NCI-H345 (cell line): ENCODE measurements around the gene TM9SF1.

ENCODE experiments used
- DNase-seq: peaks from one replicate; lab custom pipeline; 2025; lab: John Stamatoyannopoulos, UW

TM9SF1 gene

DNA sequence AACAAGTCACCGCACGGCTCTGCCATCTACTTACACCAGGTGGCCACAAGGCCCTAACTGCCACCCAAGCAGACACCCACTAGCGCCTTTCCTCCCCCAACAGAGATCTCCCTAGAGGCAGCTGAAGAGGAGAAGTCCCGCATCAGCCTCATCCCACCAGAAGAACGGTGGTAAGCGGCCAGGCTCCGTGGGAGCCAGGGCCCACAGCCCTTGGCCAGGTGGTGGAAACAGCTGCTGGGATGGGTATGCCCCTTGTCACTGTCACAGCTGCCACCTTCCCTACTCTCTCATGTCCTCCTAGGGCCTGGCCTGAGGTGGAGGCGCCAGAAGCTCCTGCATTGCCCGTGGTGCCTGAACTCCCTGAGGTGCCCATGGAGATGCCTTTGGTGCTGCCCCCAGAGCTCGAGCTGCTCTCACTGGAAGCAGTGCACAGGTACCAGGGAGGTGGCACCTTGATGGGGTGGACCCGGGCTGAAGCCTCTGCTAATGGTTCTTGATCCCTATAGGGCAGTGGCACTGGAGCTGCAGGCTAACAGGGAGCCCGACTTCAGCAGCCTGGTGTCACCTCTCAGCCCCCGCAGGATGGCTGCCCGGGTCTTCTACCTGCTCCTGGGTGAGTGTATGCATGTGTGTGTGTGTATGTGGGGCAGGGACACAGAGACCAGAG lies 15.8 kb downstream of the TM9SF1 start:
- no peak for DNase-seq

DNA sequence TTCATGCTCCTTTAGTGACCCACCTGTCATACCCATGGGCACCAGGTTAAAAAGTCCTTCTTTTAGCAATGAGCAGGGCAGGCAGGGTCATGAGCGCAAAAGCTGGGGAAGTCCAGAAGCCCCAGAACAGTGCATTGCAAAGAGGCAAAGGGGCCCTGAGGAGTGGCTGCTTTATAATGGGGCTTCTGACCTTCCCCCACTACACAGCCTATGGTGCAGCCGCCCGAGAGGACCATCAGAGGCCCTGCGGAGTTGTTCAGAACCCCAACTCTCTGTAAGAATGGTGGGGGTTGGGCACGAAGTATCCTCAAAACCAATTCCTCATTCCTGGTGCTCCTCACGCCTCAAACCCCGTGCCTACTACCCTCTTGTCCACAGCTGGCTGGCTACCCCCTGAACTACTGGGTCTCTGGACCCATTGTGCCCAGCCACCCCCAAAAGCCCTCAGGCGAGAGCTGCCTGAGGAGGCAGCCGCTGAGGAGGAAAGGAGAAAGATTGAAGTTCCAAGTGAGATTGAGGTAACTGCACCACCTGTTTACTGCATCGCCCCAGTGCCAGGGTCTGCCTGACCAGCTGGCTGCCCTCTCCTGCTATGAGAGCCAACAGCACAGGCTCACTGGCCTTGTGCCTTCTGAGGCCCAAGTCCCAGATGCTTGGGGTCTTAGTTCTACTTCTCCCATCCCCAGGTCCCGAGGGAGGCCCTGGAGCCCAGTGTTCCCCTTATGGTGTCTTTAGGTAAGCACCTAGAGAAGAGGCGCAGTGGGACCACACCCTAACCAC lies 16.7 kb downstream of the TM9SF1 start:
- DNase-seq: no peak

DNA sequence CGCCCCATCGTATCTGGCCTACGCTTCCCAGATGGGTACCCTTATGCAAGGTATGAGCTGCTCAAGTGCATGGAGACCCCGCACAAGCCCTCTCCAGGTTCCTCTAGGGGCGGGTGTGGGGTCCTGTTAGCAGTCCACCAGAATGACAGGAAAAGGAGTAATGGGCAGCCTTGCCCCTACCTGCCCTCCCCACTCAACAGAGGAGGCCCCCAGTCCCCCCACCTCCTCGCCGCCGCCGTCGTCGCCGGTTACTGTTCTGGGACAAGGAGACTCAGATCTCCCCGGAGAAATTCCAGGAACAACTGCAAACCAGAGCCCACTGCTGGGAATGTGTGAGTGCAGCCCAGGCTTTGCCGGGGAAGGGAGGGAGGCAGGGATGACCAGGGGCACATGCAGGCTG lies 17.4 kb downstream of the TM9SF1 start:
- DNase-seq: no peak

DNA sequence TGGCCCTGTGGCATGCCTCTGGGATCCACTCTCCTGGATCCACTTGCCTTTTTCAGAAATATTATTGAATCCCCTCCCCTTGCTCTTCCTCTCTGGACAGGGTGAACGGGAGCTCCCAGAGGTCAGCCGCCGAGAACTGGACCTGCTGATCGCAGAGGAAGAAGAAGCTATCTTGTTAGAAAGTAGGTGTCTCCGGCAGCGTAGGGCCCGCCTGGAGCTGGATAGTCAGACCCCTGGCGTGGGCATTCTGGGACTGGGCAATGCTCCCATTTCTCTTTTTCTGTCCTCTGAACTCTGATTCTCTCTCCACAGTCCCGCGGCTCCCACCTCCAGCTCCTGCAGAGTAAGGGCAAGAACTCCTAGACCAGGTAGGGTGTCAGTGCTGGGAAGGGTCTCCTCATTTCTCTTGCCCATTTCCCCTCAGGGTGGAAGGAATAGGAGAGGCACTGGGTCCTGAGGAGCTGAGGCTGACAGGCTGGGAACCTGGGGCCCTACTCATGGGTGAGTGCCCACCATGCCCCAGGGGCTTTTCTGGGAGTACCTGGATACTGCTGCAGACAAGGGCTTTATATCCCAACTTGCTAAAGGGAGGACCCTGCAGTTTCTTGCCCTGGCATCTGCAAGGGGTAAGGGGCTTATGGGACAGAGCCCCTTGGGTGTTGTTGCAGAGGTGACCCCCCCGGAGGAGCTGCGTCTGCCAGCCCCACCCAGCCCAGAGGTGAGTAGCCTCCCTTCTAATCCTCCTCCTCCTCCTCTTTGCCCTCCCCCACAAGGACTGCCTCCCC lies 18.0 kb downstream of the TM9SF1 start:
- no peak for DNase-seq

DNA sequence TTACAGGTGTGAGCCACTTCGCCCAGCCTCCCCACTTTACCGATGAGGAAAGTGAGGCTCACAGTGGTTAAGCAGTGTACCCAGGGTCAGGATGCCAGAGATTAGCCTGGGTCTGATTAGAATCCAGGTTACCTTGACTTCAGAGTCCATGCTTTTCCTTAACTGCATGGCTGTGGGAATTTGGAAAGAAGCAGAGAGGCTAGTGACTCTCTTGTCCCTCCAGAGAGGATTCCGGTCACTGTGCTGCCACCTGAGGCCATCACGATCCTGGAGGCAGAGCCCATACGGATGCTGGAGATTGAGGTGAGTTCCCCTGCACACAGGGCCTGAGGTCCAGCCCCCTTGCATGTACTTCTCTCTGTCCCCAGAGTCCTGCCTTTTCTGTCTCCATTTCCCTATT lies 18.6 kb downstream of the TM9SF1 start:
- DNase-seq: no peak

DNA sequence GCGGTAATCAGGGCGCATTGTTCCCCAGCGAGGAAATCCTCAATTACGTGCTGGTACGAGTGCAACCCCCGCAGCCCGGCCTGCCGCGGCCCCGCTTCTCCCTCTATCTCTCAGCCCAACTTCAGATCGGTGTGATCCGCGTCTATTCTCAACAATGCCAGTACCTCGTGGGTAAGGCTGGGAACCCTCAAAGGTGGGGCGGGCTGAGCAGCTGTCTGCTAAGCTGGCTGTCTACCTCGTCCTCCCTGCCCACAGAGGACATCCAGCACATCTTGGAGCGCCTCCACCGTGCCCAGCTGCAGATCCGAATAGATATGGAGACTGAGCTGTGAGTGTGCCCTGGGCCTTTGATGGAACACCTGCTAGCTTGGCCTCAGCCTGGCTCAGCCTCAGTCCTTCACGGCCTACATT lies 22.4 kb downstream of the TM9SF1 start:
- DNase-seq: no peak

DNA sequence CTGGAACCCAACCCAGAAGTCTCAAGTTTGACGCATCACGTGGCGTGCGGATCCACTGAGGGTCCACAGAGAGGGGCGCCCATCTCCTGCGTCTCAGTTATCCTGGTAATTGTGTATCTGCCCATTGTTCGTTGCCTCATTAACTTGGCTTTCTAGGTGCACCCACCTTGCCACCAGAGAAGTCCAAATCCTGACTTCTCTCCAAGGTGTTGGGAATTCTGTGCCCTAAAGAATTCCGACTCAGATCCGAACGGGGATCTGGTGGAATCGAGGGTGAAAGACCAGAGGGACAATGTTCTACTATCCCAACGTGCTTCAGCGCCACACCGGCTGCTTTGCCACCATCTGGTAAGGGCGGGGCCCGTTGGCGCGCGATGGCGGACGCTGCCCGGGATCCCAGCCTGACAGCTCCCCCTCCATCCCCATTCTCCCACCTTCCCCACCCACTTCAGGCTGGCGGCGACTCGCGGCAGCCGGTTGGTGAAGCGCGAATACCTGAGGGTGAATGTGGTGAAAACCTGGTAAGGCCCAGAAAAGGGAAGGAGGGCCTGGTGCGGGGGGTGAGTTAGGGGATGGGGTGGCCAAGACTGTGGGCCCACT lies 22.9 kb downstream of the TM9SF1 start:
- no peak for DNase-seq

DNA sequence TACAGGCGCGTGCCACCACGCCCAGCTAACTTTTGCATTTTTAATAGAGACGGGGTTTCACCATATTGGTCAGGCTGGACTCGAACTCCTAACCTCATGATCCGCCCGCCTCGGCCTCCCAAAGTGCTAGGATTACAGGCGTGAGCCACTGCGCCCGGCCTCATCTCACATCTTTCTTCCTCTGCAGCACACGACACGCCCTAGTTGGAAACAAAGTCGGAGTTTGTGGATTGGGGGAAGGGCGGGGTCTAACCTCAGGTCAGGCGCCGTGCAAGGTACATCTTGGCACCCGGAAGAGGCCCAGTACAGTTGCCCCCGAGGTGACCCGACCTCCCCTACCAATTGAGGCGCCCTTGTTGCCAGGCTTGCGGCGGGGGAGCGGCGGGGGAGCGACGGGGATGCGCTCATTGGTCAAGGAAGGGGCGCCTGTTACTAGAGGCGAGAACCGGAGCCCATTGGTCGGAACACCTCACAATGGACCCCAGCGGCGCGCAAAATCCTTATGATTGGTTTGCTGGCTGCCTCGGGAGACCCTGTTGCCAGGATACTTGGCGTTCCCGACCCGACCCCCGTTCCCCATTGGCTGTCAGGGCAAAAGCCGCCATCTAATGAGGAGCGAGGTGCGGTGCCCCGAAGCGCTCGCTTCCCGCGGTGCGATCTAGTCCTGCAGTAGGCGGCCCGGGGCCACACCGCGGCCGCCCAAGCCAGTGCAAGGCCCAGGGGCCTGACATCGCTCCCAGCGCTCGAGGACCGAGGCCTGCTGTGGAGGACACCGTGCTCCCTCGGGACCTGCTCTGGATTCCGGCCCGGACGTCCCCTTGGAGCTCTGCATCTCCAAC lies 23.6 kb downstream of the TM9SF1 start, which contains the start of gene REC8:
Gene REC8, plus strand, starts transcription at position 659 of the 839 bp plus-strand sequence. CDS start 473 bp downstream, outside the sequence.
- DNase-seq: peak; percentile 92

DNA sequence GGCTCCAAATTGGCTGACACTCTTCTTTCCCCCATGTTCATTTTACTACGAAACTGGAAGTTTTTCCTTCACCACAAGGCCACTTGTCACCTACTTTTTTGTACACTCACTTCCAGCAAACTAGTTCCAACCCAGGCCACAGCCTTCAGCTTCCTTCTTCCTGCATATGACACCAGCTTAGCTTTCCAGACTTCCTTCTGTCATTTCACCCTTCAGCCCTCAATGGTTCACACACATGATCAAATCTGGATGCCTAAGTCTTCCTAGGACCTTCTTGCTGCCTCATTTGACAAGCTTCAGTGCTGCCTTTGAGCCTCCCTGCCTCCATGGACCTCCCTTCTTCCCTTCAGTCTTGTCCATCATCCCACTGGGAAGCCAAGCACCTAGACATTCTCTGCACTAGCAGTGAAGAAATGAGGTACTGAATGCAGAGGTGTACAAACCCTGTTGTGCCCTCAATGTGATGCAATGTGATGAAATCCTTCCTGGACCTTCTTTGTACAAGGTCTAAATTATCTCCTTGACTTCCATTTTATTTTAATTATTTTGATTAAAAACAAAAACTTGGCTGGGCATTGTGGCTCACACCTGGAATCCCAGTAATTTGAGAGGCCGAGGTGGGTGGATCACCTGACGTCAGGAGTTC lies 27.6 kb downstream of the TM9SF1 start:
- DNase-seq: no peak

DNA sequence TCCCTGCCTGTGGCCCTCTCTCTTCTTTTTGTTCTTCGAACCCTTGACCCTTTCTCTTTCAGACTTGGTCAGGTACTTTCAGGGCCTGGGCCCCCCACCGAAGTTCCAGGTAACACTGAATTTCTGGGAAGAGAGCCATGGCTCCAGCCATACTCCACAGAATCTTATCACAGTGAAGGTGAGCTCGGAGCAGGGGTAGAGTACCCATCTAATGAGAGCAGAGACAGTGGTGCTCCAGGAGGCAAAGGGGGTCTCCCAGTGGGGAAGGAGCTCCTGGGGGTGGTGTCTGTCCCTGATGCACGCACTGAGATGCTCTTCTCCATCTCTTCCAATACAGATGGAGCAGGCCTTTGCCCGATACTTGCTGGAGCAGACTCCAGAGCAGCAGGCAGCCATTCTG lies 29.5 kb downstream of the TM9SF1 start:
- DNase-seq: no peak

DNA sequence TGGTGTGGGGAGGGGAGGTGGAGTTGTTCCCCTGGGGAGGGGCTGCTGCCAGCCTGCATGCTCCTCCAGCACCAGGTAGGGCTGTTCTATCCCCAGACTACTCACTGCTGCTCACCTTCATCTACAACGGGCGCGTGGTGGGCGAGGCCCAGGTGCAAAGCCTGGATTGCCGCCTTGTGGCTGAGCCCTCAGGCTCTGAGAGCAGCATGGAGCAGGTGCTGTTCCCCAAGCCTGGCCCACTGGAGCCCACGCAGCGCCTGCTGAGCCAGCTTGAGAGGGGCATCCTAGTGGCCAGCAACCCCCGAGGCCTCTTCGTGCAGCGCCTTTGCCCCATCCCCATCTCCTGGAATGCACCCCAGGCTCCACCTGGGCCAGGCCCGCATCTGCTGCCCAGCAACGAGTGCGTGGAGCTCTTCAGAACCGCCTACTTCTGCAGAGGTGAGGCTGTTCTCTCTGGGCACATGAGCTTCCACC lies 30.7 kb downstream of the TM9SF1 start:
- DNase-seq: no peak

DNA sequence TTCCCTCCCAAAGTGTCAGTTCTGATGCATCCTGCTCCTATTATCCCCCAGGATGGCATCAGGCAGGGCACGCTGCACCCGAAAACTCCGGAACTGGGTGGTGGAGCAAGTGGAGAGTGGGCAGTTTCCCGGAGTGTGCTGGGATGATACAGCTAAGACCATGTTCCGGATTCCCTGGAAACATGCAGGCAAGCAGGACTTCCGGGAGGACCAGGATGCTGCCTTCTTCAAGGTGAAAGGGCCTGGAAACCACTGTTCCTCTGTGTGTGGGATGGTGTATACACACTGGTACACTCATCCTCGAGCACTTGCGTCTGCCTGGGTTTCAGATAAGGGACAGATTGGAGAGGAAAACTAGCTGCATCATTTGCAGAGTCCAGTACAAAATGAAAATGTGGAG lies 33.1 kb downstream of the TM9SF1 start:
- no peak for DNase-seq

DNA sequence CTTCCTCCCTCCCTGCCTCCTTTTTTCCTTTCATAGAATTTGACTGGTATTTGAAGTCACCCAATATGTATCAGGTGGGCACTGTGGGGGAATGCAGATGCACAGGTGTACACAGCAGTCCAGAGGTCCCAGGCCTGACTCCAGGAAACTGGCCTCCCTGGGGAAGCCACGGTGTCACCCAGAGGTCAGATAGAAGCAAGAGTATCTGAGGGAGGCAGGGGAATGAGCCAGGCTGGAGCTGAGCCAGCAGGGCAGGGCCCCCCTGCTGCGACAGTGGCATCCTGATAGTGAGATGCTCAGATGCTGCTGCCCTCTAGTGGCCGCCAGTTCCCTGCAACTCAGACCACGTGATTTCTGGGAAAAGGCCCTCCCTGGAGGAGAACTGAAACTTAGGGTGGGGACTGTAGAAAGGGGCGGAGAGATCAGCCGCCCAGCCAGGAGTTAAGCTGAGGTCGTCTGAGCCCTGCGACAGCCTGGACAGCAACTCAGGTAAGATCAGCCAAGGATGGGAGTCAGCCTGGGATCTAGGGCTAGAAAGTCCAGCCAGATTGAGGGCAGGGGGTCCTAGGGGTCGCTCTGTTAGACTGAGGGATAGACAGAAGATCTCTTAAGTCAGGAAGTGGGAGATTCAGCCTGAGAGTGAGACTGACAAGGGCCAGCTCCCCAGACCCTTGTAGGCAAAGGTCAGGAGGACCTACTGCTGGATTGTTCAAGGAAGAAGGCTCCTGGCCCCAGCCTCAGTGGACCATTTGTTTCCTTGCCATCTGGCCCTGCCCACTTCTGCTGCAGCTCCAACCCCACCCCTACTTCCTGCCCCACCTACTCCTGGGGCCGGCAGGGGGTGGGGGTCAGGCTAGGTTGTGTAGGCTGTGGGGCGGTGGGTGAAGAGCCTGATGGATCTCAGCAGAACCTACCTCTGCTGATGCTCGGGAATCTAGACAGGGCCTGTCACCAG lies 34.1 kb downstream of the TM9SF1 start, which contains the start of gene IRF9:
Gene IRF9, plus strand, starts transcription at position 416 of the 955 bp plus-strand sequence. CDS start 880 bp downstream, outside the sequence.
- DNase-seq: peak; percentile 96

DNA sequence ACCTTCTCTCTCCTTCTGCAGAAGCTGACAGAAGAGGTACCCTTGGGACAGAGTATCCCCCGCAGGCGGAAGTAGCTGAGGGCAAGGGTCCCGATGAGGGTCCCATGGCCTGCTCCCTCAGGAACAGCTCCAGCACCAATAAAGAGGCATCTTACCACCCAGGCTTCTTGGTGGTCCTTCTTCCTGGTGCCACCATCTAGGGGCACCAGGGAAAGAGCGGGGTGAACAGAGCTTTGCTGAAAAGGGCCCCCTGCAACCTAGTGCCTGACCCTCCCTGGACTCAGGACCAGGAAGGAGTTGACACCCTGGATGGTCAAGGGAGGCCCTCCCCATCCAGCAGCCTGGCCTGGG lies 34.8 kb downstream of the TM9SF1 start:
- DNase-seq: no peak

DNA sequence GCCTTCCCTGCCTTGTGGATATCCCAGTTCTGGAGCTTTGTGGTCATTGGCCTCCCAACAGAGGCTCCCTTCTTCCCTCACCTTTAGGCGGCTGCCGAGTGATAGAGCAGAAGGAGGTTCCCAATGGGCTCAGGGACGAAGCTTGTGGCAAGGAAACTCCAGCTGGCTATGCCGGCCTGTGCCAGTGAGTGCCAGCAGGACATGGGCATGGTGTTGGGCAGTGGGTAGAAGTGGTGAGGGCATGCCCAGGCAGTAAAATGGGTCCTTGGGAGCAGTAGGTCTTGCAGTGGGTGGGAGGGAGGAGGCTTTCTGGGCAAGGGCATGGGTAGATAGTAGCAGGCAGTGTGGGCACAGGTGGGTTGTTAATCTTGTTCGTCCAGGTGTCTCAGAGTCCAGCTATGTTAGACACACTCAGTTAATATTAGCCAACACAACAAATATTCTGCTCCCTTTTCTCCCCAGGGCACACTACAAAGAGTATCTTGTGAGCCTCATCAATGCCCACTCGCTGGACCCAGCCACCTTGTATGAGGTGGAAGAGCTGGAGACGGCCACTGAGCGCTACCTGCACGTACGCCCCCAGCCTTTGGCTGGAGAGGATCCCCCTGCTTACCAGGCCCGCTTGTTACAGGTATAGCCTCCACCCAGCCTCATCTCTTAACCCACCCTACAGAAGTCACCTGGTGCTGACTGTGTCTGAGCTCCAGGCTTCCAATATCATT lies 35.3 kb downstream of the TM9SF1 start:
- no peak for DNase-seq

DNA sequence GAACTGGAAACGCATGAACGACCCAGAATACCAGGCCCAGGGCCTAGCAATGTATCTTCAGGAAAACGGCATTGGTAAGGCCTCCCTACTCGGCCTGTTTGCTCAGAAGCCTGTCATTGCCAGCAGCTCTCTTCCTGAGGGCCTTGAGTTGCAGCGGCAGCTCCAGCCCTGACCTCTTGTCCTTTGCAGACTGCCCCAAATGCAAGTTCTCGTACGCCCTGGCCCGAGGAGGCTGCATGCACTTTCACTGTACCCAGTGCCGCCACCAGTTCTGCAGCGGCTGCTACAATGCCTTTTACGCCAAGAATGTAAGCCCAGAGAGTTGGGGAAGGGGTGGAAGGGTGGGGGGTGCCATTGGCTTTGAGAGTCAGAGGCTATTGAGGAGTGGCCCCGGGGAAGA lies 37.9 kb downstream of the TM9SF1 start:
- DNase-seq: no peak

DNA sequence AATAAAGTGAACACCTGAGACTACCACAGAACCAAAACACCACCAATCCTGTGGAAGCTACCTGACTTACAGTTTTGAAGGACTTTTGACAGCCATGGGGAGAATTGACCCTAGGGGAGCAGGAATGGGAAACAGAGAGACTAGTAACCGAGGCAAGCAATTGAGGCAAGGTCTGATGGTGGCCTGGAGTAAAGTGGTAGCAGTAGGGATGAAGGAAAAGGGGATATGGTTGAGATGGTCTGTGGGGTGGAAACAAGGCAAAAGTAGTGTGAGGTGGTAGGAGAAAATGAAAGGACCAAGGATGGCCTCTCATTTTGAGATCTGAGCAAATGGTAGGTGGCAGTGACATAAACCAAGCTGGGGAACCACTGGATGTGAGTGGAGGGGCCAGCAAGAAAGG lies 38.4 kb downstream of the TM9SF1 start:
- DNase-seq: no peak

DNA sequence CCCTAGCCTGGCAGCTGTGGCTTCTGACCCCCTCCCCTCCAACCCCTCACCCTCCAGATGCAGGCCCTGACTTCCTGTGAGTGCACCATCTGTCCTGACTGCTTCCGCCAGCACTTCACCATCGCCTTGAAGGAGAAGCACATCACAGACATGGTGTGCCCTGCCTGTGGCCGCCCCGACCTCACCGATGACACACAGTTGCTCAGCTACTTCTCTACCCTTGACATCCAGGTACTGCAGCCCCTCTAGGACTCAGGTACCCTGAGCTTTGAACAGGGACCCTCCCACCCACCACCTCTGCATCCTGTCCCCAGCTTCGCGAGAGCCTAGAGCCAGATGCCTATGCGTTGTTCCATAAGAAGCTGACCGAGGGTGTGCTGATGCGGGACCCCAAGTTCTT lies 40.1 kb downstream of the TM9SF1 start:
- no peak for DNase-seq
